NCI-H2029 (cell line): ENCODE data around the gene LRRTM3.

Experiments
- DNase-seq: peaks from one replicate; lab custom pipeline; 2025; lab: John Stamatoyannopoulos, UW

The LRRTM3 gene

DNA sequence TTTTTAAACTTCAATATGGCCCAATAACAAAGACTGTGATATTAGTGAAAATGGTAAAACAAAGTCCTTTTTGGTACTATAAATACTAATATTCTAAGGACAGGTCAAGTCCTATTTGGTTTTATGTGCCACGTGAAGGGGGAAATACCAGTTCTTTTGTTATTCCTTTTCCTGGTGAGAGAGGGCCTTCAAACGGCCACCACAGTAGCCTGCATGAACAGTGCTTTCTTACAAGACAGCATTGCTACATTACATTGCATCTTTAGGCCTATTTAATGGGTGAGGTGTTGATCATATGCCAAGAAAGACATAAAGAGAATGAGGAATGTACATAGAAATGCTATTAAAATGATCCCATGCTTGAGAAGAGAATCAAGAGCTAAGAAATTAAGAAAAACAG lies 214.8 kb downstream of the LRRTM3 start:
- DNase-seq = no peak

DNA sequence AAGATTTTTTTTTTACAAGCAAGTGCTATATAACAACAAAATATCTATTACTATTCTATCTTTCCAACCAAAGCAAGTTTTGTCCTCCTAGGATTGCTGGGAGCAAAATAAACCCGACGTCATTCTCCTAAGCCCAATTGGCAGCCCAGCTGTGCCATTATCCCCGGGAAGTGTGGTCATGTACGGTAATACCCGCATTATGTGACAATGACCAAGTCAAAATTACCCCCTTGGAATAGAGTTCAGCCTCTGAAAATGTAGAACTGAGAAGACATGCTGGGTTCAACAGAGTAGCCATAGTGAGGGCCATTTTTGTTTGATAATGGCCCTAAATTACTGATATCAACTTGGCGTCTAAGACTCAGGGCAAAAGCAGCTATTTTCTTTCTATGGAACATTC lies 215.5 kb downstream of the LRRTM3 start:
- DNase-seq = no peak

DNA sequence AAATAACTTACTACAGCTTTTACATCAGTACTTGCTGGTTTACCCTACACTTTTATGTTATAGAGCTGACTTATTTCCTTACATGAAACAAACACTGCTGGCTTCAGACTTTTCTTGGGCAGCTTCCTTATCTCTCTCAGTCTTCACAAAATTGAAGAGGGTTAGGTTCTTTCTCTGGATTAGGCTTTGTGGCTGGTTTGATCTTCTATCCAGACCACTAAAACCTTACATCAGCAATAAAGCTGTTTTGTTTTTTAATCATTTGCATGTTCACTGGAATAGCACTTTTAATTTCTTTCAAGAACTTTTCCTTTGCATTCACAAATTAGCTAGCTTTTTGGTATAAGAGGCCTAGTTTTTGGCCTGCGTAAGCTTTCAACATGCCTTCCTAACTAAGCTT lies 218.7 kb downstream of the LRRTM3 start:
- DNase-seq = no peak
